NCI-H1092 (cell line): ENCODE measurements around the gene GALNT2.

Experiments
- DNase-seq: peaks from one replicate; lab custom pipeline; 2025; lab: John Stamatoyannopoulos, UW

GALNT2 gene

DNA sequence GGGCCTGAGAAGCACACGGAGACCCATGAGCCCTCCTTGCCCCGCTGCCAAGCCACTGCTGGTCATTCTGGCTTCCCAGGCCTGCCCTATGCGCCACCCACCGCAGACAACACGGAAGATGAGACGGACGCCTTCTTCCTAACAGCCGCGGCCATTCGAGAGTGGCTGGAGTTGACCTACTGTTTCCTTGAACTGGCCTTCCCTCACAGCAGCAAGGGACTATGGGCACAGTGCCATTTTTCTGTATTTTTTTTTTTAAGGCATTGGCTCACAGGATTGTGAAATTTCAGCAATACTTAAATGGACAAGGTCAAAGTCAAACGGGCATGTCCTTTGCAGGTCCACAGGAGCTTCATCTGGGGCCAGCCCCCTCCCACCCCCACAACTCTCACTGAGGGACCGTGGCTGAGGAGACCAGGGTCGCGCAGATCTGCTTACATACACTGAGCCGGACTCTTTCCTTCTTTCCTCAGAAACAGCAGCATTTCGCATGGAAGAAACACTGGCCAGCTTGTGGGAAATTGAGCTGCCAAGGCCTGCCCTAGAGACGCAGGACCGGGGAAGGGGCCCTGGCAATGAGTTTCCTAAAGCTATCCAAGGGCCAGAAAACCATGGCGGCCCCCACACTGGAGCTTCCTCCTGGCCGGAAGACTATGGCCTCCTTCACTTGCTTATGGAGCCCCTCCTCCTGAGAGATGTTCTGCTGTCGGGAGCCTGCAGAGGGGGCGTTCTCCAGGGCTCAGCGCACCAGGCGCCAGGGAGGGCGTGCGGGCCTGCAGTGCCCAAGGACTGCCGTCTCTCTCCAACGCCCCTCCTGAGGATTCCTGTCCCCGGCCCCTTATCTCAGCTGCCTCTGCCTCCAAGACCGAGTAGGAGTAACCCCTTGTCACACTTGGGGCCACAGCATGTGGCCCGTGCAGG is 260.2 kb downstream of the GALNT2 start:
- DNase-seq, result no peak

DNA sequence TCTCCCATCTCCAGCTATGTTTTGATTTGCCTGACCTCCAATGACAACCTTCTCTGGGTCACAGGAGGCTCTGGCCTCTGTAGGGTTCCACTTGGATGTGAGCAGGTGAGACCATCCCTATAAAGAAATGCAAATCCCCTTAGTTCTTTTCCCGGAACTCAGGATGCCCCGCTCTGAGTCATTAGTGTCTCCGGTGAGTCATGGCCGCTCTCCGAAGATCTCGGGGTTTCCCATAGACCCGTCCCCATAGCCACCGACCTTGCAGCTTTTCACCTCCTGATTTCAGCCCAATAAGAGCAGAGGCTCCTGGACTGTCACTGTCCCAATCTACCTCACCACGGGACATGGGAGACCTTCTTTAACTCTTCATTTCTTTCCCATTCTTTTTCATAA is 260.9 kb downstream of the GALNT2 start:
- DNase-seq, result no peak

DNA sequence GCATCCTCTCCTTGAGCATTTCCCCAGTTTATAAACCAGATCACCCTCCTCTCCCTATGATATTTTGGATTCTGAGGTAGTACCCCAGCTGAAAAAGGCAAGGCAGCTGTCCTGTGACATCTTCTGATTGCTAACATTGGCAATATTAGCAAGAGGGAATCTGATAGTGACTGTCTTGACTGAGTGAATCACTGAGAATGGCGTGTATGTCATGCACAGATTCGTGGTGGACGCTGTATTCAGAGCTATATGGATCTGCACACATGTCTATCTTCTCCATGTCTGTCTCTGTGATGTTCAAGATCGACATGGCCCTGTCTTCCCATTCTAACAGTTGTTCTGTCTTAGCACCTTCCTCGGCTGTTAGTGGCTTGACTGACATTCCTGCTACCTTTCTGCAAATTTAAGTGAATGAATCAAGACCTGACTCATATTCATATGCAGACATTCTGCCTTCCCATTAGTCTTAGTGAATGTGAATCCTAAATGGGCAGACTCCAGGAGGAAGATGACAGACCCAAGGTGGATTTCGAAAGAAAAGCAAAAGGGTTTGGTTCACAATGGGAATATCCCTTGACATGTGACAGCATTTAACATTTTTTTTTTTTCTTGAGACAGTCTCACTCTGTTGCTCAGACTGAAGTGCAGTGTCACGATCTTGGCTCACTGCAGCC is 261.4 kb downstream of the GALNT2 start:
- DNase-seq, result no peak

DNA sequence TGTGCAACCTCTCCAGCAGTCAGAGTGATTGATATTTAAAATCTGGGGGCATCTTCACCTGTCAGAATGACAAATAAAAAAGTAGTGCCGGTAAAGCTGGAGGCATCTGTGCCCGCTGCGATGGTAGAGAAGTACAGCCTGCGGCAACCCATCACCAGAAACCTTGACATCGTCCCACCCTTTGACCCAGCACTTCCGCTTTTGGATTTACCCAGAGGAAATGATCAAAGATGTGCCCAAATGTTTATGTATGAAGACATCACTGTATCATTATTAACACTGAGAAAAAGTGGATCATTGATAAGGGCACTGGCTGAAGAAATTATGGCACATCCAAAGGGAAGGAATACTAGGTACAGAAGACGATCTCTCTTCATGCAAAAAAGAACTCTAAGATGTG is 263.1 kb downstream of the GALNT2 start:
- no peak for DNase-seq
